Right ventricle myocardium inferior (tissue), 1 donor: Measurements from ENCODE around the gene SULF2. TPM values are rescaled to one million over a fixed set of nuclear protein-coding genes. Genes with fewer than 3 reads are reported as not detected.

Experiments used
- ATAC-seq: fragments of 200-7000 bp; cut with Tn5 transposase; one replicate; pipeline ENCODE4 v1.9.1; 2020; ENCODE audit warnings: mild to moderate bottlenecking, moderate library complexity
- DNase-seq: peaks from one replicate; pipeline ENCODE4 v3.0.0; 2021; ENCODE audit errors: missing footprints
- intact Hi-C: fragments of 100-400 bp; cut with DNase I; formaldehyde crosslinking; loops from one replicate; pipeline ENCODE4 v1.11.0; 2022
- total RNA-seq: library from RNA; stranded (reverse); fragmentation: NEBNext Ultra II Directional; extraction: Animal tissue kit (Norgen Biotek cat#: 25700); gene quantifications from one replicate; pipeline ENCODE4 v1.2.1, GENCODE V29; 2021
- donor health status: DM: no; HTN: yes; CAD: no; lungs with severe emphysema.

Gene SULF2
- total RNA-seq, 1 donor from 2014 or later: 29.5 TPM

DNA sequence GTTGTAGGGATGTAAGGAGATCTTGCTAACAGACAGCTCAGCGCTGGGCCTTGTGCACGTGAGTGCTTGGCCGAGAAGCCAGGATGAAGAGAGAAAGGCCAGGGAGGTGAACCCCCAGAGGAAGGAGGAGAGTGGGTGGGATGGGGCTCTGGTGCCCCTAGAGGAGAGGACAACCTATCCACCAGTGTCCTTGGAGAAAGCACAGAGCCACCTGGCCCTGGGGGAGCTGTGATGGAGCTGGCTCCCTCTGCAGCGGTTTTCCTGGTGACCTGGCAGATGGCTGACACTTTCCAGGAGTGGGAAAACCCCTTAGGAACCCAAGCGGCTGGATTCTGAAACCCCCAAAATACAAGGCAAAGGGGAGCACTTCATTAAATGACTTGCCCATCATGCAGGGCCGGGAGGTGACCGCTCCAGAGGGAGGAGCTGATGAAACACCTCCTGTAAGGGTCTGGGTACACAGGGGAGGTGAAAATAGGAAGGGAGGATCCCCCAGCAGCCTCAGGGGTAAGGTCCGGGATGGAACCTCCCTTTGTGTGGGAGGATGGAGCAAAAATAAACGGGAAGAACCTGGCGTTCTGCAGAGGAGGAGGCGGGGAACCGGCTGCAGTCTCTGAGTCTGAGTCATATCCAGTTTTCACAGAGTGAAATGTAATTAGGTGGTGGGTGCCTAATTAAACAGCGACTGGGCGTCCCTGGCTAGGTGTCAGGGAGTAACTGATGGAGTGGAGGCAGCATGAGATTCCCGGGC lies 80.4 kb downstream of the SULF2 start:
- intact Hi-C loops: no loop called here
- DNase-seq: no peak

GRCh38 chr20:47703748-47704147 lies 81.5 kb downstream of the SULF2 start:
- intact Hi-C loops: no loop called here
- DNase-seq (no peak), ATAC-seq (no peak)

More for the DNA sequence above, 80.4 kb downstream of the SULF2 start:
- peak; percentile 58 for ATAC-seq

GRCh38 chr20:47701612-47702011 lies 83.7 kb downstream of the SULF2 start:
- DNase-seq (no peak), ATAC-seq (no peak)
- intact Hi-C loops: no loop called here

GRCh38 chr20:47700327-47700726 lies 85.0 kb downstream of the SULF2 start:
- ATAC-seq (no peak), DNase-seq (no peak)
- intact Hi-C loops: no loop called here

GRCh38 chr20:47699818-47700217 lies 85.5 kb downstream of the SULF2 start:
- DNase-seq: no peak
- ATAC-seq: no peak
- intact Hi-C loops: no loop called here

DNA sequence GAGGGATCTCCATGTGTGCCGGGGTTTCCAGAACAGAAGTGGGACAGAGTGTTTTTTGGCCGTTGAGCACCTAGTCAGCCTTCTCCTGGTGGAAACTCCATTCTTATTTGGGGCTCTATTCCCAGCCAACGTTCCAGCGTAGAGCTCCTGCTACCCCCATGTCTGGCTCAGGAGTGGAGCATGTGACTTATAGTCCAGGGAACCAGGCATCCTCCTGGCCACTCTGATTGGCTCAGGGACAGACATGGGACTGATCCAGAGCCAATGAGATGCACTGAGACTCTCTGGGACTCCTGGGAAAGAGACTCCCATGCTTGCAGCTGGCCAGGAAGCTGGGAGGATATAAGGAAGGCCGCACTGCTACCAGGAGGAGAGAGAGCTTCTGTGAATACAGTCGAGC lies 87.1 kb downstream of the SULF2 start:
- intact Hi-C loops: no loop called here
- DNase-seq (no peak), ATAC-seq (no peak)

DNA sequence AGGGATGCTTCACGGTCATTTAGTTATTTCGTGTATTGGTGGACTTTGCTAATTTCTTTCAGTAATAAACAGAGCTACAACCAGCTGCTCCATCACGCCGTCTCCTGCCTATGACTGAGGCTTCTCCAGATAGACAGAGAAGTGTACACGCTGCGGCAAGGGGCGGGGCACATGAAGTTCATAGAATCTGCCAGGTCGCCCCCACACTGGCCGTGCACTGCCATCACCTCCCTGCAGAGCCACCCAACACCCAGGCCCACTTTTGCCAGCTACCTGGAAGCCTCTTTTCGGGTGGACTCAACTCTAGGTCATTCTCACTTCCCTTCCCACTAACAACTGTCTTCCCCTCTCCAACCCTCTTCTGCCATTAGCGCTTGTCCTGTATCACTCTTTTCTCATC lies 88.4 kb downstream of the SULF2 start:
- no peak for ATAC-seq
- no peak for DNase-seq
- intact Hi-C loops: no loop called here

DNA sequence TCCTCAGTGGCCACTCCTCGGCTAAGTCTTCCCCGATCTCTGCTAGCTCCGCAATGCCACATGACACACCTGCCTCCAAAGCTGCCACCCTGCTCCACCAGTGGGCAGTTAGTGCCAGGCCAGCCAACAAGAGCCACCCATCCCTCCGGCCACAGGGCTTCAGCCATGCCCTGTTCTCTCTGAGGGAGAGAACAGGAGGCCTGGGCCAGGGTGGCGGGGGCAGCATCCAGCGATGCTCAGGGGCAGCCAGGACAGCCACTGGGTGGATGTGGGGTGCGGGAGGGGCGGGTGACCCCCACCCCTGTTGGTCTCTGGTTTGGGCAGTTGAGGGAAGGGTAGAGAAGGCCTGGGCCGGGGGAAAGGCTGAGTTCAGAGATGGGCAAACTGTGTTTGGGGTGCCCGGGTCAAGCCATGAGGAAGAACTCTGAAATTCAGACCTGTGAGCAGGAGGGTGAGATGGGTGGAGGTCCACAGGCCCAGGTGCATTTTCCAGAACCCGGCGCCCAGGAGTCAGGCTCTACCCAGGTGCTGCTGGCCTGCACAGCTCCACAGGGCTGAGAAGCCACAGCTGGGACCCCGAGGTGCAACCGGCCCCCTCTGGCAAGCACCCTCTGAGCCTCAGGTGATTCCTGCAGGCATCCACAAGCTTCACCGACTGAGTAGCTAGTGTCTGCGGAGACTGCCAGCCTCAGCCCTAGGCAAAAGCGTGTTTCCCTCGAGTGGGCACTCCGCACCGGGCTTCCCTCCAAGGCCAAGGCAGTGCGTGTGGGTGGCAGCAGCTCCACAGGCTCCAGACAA lies 91.1 kb downstream of the SULF2 start:
- DNase-seq (no peak), ATAC-seq (no peak)
- intact Hi-C loops: no loop called here

DNA sequence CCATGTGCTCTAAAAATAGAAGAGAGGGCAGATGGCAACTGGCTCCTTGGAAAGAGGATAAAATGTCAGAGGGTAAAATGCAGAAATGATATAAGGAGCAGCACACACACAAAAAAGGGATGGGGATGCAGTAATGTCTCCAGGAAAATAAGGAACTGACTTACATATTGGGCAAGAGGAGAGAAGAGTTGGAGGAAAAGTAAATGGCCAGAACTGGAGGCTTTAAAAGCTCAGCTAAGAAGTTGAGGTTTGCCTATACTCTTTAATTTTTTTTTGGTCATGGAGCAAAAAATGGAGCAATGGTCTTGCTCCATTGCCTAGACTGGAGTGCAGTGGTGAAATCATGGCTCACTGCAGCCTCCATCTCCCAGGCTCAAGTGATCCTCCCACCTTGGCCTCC lies 93.7 kb downstream of the SULF2 start:
- intact Hi-C loops: no loop called here
- no peak for ATAC-seq
- DNase-seq: no peak

GRCh38 chr20:47689731-47690130 lies 95.5 kb downstream of the SULF2 start:
- intact Hi-C loops: no loop called here
- ATAC-seq (no peak), DNase-seq (no peak)

GRCh38 chr20:47688385-47689381 lies 96.6 kb downstream of the SULF2 start:
- no peak for DNase-seq
- intact Hi-C loops: no loop called here
- ATAC-seq: no peak

GRCh38 chr20:47687095-47687987 lies 97.9 kb downstream of the SULF2 start:
- ATAC-seq: no peak
- intact Hi-C loops: no loop called here
- DNase-seq: no peak

DNA sequence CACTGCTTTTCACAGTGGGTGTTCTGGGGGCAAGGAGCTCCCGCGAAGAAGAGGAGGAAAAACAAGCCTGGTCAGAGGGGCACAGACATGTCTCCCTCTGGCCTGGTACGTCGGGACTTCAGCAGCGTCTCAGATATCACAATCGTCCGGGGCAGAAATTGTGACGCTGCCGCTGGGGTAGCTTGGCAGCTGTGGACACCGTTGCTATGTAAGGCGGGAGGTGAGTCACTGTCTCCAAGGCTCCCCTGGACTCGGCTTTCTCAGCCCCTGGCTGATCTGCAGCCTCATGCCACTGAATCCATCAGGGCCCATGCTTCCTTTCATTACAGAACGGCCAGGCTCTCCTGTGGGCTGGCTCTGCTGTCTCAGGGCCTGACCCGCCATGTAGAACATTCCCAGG lies 98.7 kb downstream of the SULF2 start:
- intact Hi-C loops: no loop called here
- ATAC-seq (no peak), DNase-seq (no peak)

GRCh38 chr20:47684306-47685080 lies 100.8 kb downstream of the SULF2 start:
- no peak for ATAC-seq
- no peak for DNase-seq
- intact Hi-C loops: loop anchor here (5.0 kb wide), 1 partner anchor 103 kb away; the partner anchor contains the start of gene SULF2

DNA sequence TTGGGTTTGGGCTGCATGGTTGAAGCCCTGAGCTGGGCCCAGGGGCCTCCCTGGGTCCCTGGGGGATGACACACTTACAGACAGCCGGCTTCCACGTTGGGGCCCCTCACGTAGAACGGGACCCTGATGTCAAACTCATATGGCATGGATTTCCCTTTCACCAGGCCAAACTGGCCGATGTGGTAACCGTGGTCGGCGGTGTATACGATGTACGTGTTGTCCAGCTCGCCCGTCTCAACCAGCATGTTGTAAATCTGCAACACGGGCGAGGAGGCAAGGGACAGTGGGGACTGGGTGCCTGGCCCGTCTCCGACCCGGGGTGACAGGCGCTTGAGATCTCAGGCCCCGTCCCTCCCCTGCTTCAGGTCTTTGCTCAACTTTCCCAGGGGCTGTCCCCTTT lies 102.4 kb downstream of the SULF2 start:
- intact Hi-C loops: loop anchor here (5.0 kb wide), 1 partner anchor 104 kb away; the partner anchor contains the start of gene SULF2
- DNase-seq (peak; percentile 45), ATAC-seq (no peak)

GRCh38 chr20:47682028-47682783 lies 103.1 kb downstream of the SULF2 start:
- DNase-seq: peak; percentile 85
- peak; percentile 84 for ATAC-seq
- intact Hi-C loops: loop anchor here (5.0 kb wide), 1 partner anchor 105 kb away; the partner anchor contains the start of gene SULF2
